BE2C (cell line): ENCODE measurements around the gene PRR5L.

ENCODE experiments used
- DNase-seq: peaks from one replicate; pipeline ENCODE4 v3.0.0-alpha.2; 2020
- H3K27me3 ChIP-seq: fragments of 250-450 bp; sonication (Bioruptor Pico); 2 replicates; pipeline ENCODE4 v1.5.1; 2020; ENCODE audit warnings: mild to moderate bottlenecking
- H3K36me3 ChIP-seq: fragments of 250-450 bp; sonication (Bioruptor Pico); 2 replicates; pipeline ENCODE4 v1.5.1; 2020; ENCODE audit warnings: mild to moderate bottlenecking
- H3K4me1 ChIP-seq: fragments of 250-450 bp; sonication (Bioruptor Pico); 2 replicates; pipeline ENCODE4 v1.5.1; 2020
- H3K4me3 ChIP-seq: 2 replicates; pipeline ENCODE4 v1.5.1; 2011; ENCODE audit warnings: low read depth, low read length
- H3K9me3 ChIP-seq: fragments of 250-450 bp; sonication (Bioruptor Pico); 2 replicates; pipeline ENCODE4 v1.5.1; 2020
- TF ChIP-seq, protein P1 (sequence below): IDR thresholded peaks from 2 replicates; pipeline ENCODE4 v1.5.1; 2012; ENCODE audit warnings: mild to moderate bottlenecking, low read depth, low read length

PRR5L gene

GRCh38 chr11:36453678-36454077 lies 157.6 kb downstream of the PRR5L start:
- no peak for DNase-seq
- no peaks in the 10 kb centered on the region for H3K9me3 ChIP-seq
- H3K4me3 ChIP-seq: no peak overlapping the region
- TF ChIP-seq, protein P1, sequence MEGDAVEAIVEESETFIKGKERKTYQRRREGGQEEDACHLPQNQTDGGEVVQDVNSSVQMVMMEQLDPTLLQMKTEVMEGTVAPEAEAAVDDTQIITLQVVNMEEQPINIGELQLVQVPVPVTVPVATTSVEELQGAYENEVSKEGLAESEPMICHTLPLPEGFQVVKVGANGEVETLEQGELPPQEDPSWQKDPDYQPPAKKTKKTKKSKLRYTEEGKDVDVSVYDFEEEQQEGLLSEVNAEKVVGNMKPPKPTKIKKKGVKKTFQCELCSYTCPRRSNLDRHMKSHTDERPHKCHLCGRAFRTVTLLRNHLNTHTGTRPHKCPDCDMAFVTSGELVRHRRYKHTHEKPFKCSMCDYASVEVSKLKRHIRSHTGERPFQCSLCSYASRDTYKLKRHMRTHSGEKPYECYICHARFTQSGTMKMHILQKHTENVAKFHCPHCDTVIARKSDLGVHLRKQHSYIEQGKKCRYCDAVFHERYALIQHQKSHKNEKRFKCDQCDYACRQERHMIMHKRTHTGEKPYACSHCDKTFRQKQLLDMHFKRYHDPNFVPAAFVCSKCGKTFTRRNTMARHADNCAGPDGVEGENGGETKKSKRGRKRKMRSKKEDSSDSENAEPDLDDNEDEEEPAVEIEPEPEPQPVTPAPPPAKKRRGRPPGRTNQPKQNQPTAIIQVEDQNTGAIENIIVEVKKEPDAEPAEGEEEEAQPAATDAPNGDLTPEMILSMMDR: no peak
- H3K27me3 ChIP-seq: no peaks in the 10 kb centered on the region
- peaks cover 9% of the 10 kb centered on the region; the same call in 1 of the 2 replicates for H3K4me1 ChIP-seq
- no peaks in the 10 kb centered on the region for H3K36me3 ChIP-seq

- H3K4me3 ChIP-seq: no peak overlapping the region
- no peaks in the 10 kb centered on the region for H3K9me3 ChIP-seq
- no peak for DNase-seq
- TF ChIP-seq, protein P1: no peak
- H3K4me1 ChIP-seq: peaks cover 9% of the 10 kb centered on the region; the same call in 1 of the 2 replicates
- H3K27me3 ChIP-seq: no peaks in the 10 kb centered on the region
- no peaks in the 10 kb centered on the region for H3K36me3 ChIP-seq
Measured at GRCh38 chr11:36454551-36454940, 158.5 kb downstream of the PRR5L start.

DNA sequence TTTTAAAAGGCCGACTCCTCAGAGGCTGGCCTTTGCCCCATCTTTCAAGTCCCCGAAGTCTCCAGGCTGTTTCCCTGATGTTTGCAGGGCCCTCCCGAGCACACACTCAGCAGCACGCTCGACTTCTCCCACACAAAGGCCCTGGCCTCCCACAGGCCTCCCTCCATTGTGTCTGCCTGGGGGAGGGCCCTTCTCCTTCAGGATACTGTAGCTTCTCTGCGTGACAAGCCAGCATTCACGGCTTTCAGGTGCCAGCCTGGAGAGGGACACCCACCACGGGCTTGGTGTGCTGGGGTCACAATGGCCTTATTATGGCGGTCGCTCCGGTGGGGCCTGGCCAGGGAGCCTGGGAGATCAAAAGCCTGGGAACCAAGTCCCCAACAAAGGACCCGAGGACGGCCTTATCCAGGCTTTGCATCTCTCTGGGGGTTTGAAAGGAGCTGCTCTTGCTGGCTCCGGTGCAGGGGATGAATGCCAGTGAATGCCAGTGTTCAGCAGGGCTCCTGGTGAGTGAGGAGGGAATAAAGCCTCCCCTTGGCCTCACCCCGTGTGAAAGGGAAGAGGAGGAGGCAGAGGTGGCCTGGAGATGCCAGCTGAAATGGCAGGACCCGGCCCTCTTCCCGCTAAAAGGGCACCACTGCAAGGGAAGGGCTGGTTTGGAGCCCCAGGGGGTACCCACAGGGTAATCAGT lies 159.0 kb downstream of the PRR5L start:
- TF ChIP-seq, protein P1: no peak
- Histone ChIP-seq H3K9me3 (no peaks in the 10 kb centered on the region), H3K36me3 (no peaks in the 10 kb centered on the region), H3K4me1 (peaks cover 9% of the 10 kb centered on the region; the same call in 1 of the 2 replicates), H3K4me3 (no peak overlapping the region), H3K27me3 (no peaks in the 10 kb centered on the region)
- no peak for DNase-seq

DNA sequence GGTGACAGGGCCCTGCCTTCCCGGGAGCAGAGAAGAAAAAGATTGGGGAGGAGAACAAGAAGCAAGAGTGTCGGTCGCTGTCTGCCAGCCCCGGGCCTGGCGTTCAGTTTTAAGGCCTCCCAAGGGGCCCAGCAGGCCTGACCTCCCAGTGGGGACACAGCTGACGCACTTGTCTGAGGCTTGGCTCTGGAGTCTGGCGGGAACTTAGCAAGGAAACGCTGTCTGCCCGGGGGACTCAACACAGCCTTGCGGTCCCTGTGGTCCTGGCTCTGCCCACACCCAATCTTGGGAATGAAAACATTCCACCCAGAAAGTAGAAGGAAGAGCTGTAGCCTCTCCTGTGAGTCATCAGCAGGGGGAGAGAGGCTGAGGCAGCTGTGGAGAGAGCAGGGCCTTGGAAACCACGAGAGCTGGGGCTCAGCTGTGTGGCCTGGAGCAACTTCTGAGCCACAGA lies 159.6 kb downstream of the PRR5L start:
- Histone ChIP-seq H3K4me1 (peaks cover 9% of the 10 kb centered on the region; the same call in 1 of the 2 replicates), H3K9me3 (no peaks in the 10 kb centered on the region), H3K4me3 (no peak overlapping the region), H3K27me3 (no peaks in the 10 kb centered on the region), H3K36me3 (no peaks in the 10 kb centered on the region)
- TF ChIP-seq, protein P1: no peak
- DNase-seq: peak; percentile 47

DNA sequence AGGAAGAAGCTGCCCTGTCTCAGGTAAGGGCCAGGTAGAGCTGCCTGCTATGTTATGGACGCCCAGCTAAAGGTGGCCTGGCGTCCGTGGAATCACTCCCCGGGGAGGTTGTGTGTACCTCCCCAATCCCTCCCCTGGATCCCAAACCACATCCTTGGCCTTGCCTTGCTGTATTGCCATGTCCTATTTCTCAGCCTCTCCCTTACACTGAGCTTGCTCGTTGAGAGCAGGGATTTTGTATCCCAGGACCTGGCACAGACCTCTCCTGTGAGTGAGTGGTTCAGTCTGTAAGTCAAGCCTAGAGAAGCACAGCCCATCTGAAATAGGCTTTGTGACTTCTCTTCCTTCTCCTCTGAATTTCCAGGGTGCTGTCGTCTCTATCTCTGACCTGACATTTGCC lies 160.1 kb downstream of the PRR5L start:
- TF ChIP-seq, protein P1: no peak
- Histone ChIP-seq H3K36me3 (no peaks in the 10 kb centered on the region), H3K9me3 (no peaks in the 10 kb centered on the region), H3K27me3 (no peaks in the 10 kb centered on the region), H3K4me3 (no peak overlapping the region), H3K4me1 (peaks cover 9% of the 10 kb centered on the region; the same call in 1 of the 2 replicates)
- no peak for DNase-seq
